ENCODE results near the gene JMJD1C.

Gene JMJD1C

GRCh38 chr10:63457594-63457993, 8.2 kb downstream of the JMJD1C start:
- no peak for DNase-seq (ENCODE audit: low read depth, low spot score)
- Histone ChIP-seq H3K4me1 (ENCODE audit: control insufficient read depth, insufficient read depth, low read length) (no peaks in the 10 kb centered on the region), H3K27me3 (ENCODE audit: control insufficient read depth, insufficient read depth, low read length) (no peaks in the 10 kb centered on the region), H3K4me3 (ENCODE audit: low read length) (no peak overlapping the region), H3K9me3 (ENCODE audit: control insufficient read depth, insufficient read depth, low read length) (no peaks in the 10 kb centered on the region), H3K36me3 (ENCODE audit: control insufficient read depth, insufficient read depth, low read length) (no peaks in the 10 kb centered on the region), H3K27ac (ENCODE audit: low read length) (no peak overlapping the region)
- no CpG with 5 or more reads among the region's 2 CpGs for WGBS (ENCODE audit: insufficient coverage, insufficient read length)

GRCh38 chr10:63456437-63457210, 9.2 kb downstream of the JMJD1C start:
- DNase-seq (ENCODE audit: low read depth, low spot score): no peak
- no CpG with 5 or more reads among the region's 2 CpGs for WGBS (ENCODE audit: insufficient coverage, insufficient read length)

GRCh38 chr10:63455507-63455906, 10.3 kb downstream of the JMJD1C start:
- Histone ChIP-seq H3K9me3 (ENCODE audit: control insufficient read depth, insufficient read depth, low read length) (no peaks in the 10 kb centered on the region), H3K4me3 (ENCODE audit: low read length) (no peak overlapping the region), H3K36me3 (ENCODE audit: control insufficient read depth, insufficient read depth, low read length) (no peaks in the 10 kb centered on the region), H3K27me3 (ENCODE audit: control insufficient read depth, insufficient read depth, low read length) (no peaks in the 10 kb centered on the region), H3K27ac (ENCODE audit: low read length) (no peak overlapping the region), H3K4me1 (ENCODE audit: control insufficient read depth, insufficient read depth, low read length) (no peaks in the 10 kb centered on the region)
- no peak for DNase-seq (ENCODE audit: low read depth, low spot score)

More at GRCh38 chr10:63456437-63457210, 9.2 kb downstream of the JMJD1C start:
- H3K9me3 ChIP-seq (ENCODE audit: control insufficient read depth, insufficient read depth, low read length): no peaks in the 10 kb centered on the region
- H3K27me3 ChIP-seq (ENCODE audit: control insufficient read depth, insufficient read depth, low read length): no peaks in the 10 kb centered on the region
- H3K4me1 ChIP-seq (ENCODE audit: control insufficient read depth, insufficient read depth, low read length): no peaks in the 10 kb centered on the region
- H3K36me3 ChIP-seq (ENCODE audit: control insufficient read depth, insufficient read depth, low read length): no peaks in the 10 kb centered on the region
- no peak overlapping the region for H3K4me3 ChIP-seq (ENCODE audit: low read length)
- no peak overlapping the region for H3K27ac ChIP-seq (ENCODE audit: low read length)

GRCh38 chr10:63454631-63455030, 11.1 kb downstream of the JMJD1C start:
- Histone ChIP-seq H3K27me3 (ENCODE audit: control insufficient read depth, insufficient read depth, low read length) (no peaks in the 10 kb centered on the region), H3K9me3 (ENCODE audit: control insufficient read depth, insufficient read depth, low read length) (no peaks in the 10 kb centered on the region), H3K4me1 (ENCODE audit: control insufficient read depth, insufficient read depth, low read length) (no peaks in the 10 kb centered on the region), H3K36me3 (ENCODE audit: control insufficient read depth, insufficient read depth, low read length) (no peaks in the 10 kb centered on the region), H3K4me3 (ENCODE audit: low read length) (no peak overlapping the region), H3K27ac (ENCODE audit: low read length) (no peak overlapping the region)
- WGBS (ENCODE audit: insufficient coverage, insufficient read length): no CpG with 5 or more reads among the region's 2 CpGs
- DNase-seq (ENCODE audit: low read depth, low spot score): no peak

- no peak for DNase-seq (ENCODE audit: low read depth, low spot score)
- Histone ChIP-seq H3K9me3 (ENCODE audit: control insufficient read depth, insufficient read depth, low read length) (no peaks in the 10 kb centered on the region), H3K27ac (ENCODE audit: low read length) (no peak overlapping the region), H3K4me1 (ENCODE audit: control insufficient read depth, insufficient read depth, low read length) (no peaks in the 10 kb centered on the region), H3K36me3 (ENCODE audit: control insufficient read depth, insufficient read depth, low read length) (no peaks in the 10 kb centered on the region), H3K4me3 (ENCODE audit: low read length) (no peak overlapping the region), H3K27me3 (ENCODE audit: control insufficient read depth, insufficient read depth, low read length) (no peaks in the 10 kb centered on the region)
These were observed 13.3 kb downstream of the JMJD1C start for GRCh38 chr10:63452524-63452923.

GRCh38 chr10:63446716-63447440, 18.9 kb downstream of the JMJD1C start:
- Histone ChIP-seq H3K27ac (ENCODE audit: low read length) (no peak overlapping the region), H3K4me1 (ENCODE audit: control insufficient read depth, insufficient read depth, low read length) (no peaks in the 10 kb centered on the region), H3K4me3 (ENCODE audit: low read length) (no peak overlapping the region), H3K27me3 (ENCODE audit: control insufficient read depth, insufficient read depth, low read length) (no peaks in the 10 kb centered on the region), H3K36me3 (ENCODE audit: control insufficient read depth, insufficient read depth, low read length) (no peaks in the 10 kb centered on the region), H3K9me3 (ENCODE audit: control insufficient read depth, insufficient read depth, low read length) (no peaks in the 10 kb centered on the region)
- DNase-seq (ENCODE audit: low read depth, low spot score): no peak
- WGBS (ENCODE audit: insufficient coverage, insufficient read length): no CpG with 5 or more reads among the region's 1 CpG

- no peak for DNase-seq (ENCODE audit: low read depth, low spot score)
- no peak overlapping the region for H3K27ac ChIP-seq (ENCODE audit: low read length)
- no CpG with 5 or more reads among the region's 3 CpGs for WGBS (ENCODE audit: insufficient coverage, insufficient read length)
- H3K9me3 ChIP-seq (ENCODE audit: control insufficient read depth, insufficient read depth, low read length): no peaks in the 10 kb centered on the region
- H3K36me3 ChIP-seq (ENCODE audit: control insufficient read depth, insufficient read depth, low read length): no peaks in the 10 kb centered on the region
- no peaks in the 10 kb centered on the region for H3K27me3 ChIP-seq (ENCODE audit: control insufficient read depth, insufficient read depth, low read length)
- peaks cover 3% of the 10 kb centered on the region; the same call in 1 of the 2 replicates for H3K4me1 ChIP-seq (ENCODE audit: control insufficient read depth, insufficient read depth, low read length)
- no peak overlapping the region for H3K4me3 ChIP-seq (ENCODE audit: low read length)
These were observed 24.4 kb downstream of the JMJD1C start for GRCh38 chr10:63441404-63441803.

GRCh38 chr10:63439607-63440006, 26.2 kb downstream of the JMJD1C start:
- Histone ChIP-seq H3K36me3 (ENCODE audit: control insufficient read depth, insufficient read depth, low read length) (no peaks in the 10 kb centered on the region), H3K4me3 (ENCODE audit: low read length) (no peak overlapping the region), H3K27me3 (ENCODE audit: control insufficient read depth, insufficient read depth, low read length) (no peaks in the 10 kb centered on the region), H3K9me3 (ENCODE audit: control insufficient read depth, insufficient read depth, low read length) (no peaks in the 10 kb centered on the region), H3K27ac (ENCODE audit: low read length) (no peak overlapping the region), H3K4me1 (ENCODE audit: control insufficient read depth, insufficient read depth, low read length) (peaks cover 5% of the 10 kb centered on the region; the same call in 1 of the 2 replicates)
- no peak for DNase-seq (ENCODE audit: low read depth, low spot score)
- WGBS (ENCODE audit: insufficient coverage, insufficient read length): no CpG with 5 or more reads among the region's 3 CpGs

GRCh38 chr10:63438506-63439498, 27.0 kb downstream of the JMJD1C start:
- DNase-seq (ENCODE audit: low read depth, low spot score): no peak
- Histone ChIP-seq H3K27ac (ENCODE audit: low read length) (no peak overlapping the region), H3K36me3 (ENCODE audit: control insufficient read depth, insufficient read depth, low read length) (no peaks in the 10 kb centered on the region), H3K9me3 (ENCODE audit: control insufficient read depth, insufficient read depth, low read length) (no peaks in the 10 kb centered on the region), H3K4me3 (ENCODE audit: low read length) (no peak overlapping the region), H3K27me3 (ENCODE audit: control insufficient read depth, insufficient read depth, low read length) (no peaks in the 10 kb centered on the region), H3K4me1 (ENCODE audit: control insufficient read depth, insufficient read depth, low read length) (peaks cover 7% of the 10 kb centered on the region; the same call in 1 of the 2 replicates)
- 100% methylated on average over 3 of the region's 8 CpGs for WGBS (ENCODE audit: insufficient coverage, insufficient read length)
